NCI-H446 treated with DMSO at 0.1 percent for 48 hours (cell line): ENCODE data around the gene CCDC106.

Experiments used
- DNase-seq: peaks from one replicate; lab custom pipeline; 2025; lab: John Stamatoyannopoulos, UW

The CCDC106 gene

GRCh38 chr19:55683449-55684261 is 35.6 kb downstream of the CCDC106 start:
- no peak for DNase-seq

- DNase-seq: no peak
Measured at GRCh38 chr19:55684946-55685681, 37.1 kb downstream of the CCDC106 start.

- DNase-seq: no peak
Measured at GRCh38 chr19:55685776-55686175, 37.8 kb downstream of the CCDC106 start.

- DNase-seq: no peak
Measured at GRCh38 chr19:55686311-55687050, 38.5 kb downstream of the CCDC106 start.

GRCh38 chr19:55687281-55688201 is 39.5 kb downstream of the CCDC106 start:
- no peak for DNase-seq

- no peak for DNase-seq
Measured at GRCh38 chr19:55688422-55689218, 40.6 kb downstream of the CCDC106 start.

GRCh38 chr19:55689411-55690108 is 41.5 kb downstream of the CCDC106 start:
- no peak for DNase-seq

GRCh38 chr19:55690109-55690768 is 42.2 kb downstream of the CCDC106 start:
- DNase-seq: no peak

GRCh38 chr19:55690769-55691545 is 42.9 kb downstream of the CCDC106 start:
- DNase-seq: no peak

- DNase-seq: no peak
Measured at GRCh38 chr19:55691561-55692481, 43.8 kb downstream of the CCDC106 start.

GRCh38 chr19:55692681-55693081 is 44.7 kb downstream of the CCDC106 start:
- DNase-seq: no peak

- no peak for DNase-seq
Measured at GRCh38 chr19:55693336-55693974, 45.4 kb downstream of the CCDC106 start.

- no peak for DNase-seq
Measured at GRCh38 chr19:55694241-55694655, 46.2 kb downstream of the CCDC106 start.

GRCh38 chr19:55694656-55695491 is 46.9 kb downstream of the CCDC106 start:
- DNase-seq: no peak

GRCh38 chr19:55695511-55696290 is 47.7 kb downstream of the CCDC106 start:
- DNase-seq: no peak
